Liver (tissue), 9 donors: ENCODE measurements around the gene NFE2L2. TPM values are rescaled to one million over a fixed set of nuclear protein-coding genes. Genes with fewer than 3 reads are reported as not detected.

ENCODE experiments used
- DNase-seq: peaks from one replicate; pipeline ENCODE4 v3.0.0-alpha.2; 2017; ENCODE audit warnings: low spot score
- H3K27ac ChIP-seq, 2 donors: one replicate each; pipeline ENCODE4 v1.7.0; 2013; ENCODE audit warnings: inconsistent platforms in 2 of 2, low read length in 2 of 2, control low read depth in 1 of 2, low read depth in 1 of 2, mild to moderate bottlenecking in 1 of 2
- H3K27me3 ChIP-seq, 4 donors: one replicate each; pipeline versions ENCODE4 v1.6.1 to v1.7.0; 2013; ENCODE audit warnings: low read length in 3 of 4, inconsistent platforms in 1 of 4, mild to moderate bottlenecking in 1 of 4, moderate library complexity in 1 of 4; ENCODE audit not compliant: control insufficient read depth in 4 of 4, insufficient read depth in 4 of 4
- H3K36me3 ChIP-seq, 4 donors: one replicate each; pipeline versions ENCODE4 v1.6.1 to v1.7.0; 2013; ENCODE audit warnings: low read length in 3 of 4, mild to moderate bottlenecking in 3 of 4, low read depth in 1 of 4, moderate library complexity in 1 of 4; ENCODE audit not compliant: control insufficient read depth in 4 of 4, insufficient read depth in 3 of 4
- H3K4me1 ChIP-seq, 4 donors: one replicate each; pipeline versions ENCODE4 v1.6.1 to v1.7.0; 2013; ENCODE audit warnings: low read length in 3 of 4, mild to moderate bottlenecking in 3 of 4, moderate library complexity in 1 of 4; ENCODE audit not compliant: control insufficient read depth in 4 of 4, insufficient read depth in 4 of 4
- H3K4me3 ChIP-seq, 3 donors: one replicate each; pipeline versions ENCODE4 v1.6.1 to v1.7.0; 2013; ENCODE audit warnings: low read length in 3 of 3, control low read depth in 1 of 3, low read depth in 1 of 3, mild to moderate bottlenecking in 1 of 3
- H3K9ac ChIP-seq, 2 donors: one replicate each; pipeline ENCODE4 v1.7.0; 2013; ENCODE audit warnings: low read length in 2 of 2, mild to moderate bottlenecking in 2 of 2, moderate library complexity in 2 of 2, control low read depth in 1 of 2, low read depth in 1 of 2
- H3K9me3 ChIP-seq, 4 donors: one replicate each; pipeline versions ENCODE4 v1.6.1 to v1.7.0; 2013; ENCODE audit warnings: low read length in 3 of 4; ENCODE audit not compliant: control insufficient read depth in 4 of 4
- EGR1 ChIP-seq, 2 donors: IDR thresholded peaks; 2 replicates each; pipeline ENCODE4 v1.6.1; 2016 to 2018; ENCODE audit warnings: antibody characterized with exemption in 2 of 2, low read depth in 2 of 2
- FOXA1 ChIP-seq: IDR thresholded peaks from 2 replicates; pipeline ENCODE4 v1.6.1; 2016; ENCODE audit warnings: antibody characterized with exemption
- GABPA ChIP-seq, 2 donors: IDR thresholded peaks in 1 of 2; conservative IDR thresholded peaks in 1 of 2; 2 replicates each; pipeline ENCODE4 v1.6.1; 2016; ENCODE audit warnings: antibody characterized with exemption in 2 of 2, mild to moderate bottlenecking in 1 of 2, moderate library complexity in 1 of 2
- HNF4G ChIP-seq: IDR thresholded peaks from 2 replicates; pipeline ENCODE4 v1.6.1; 2016; ENCODE audit warnings: antibody characterized with exemption
- JUND ChIP-seq, 2 donors: IDR thresholded peaks; 2 replicates each; pipeline ENCODE4 v1.6.1; 2016; ENCODE audit warnings: antibody characterized with exemption in 2 of 2
- RAD21 ChIP-seq, 2 donors: IDR thresholded peaks; 2 replicates each; pipeline ENCODE4 v1.6.1; 2016; ENCODE audit warnings: antibody characterized with exemption in 2 of 2, mild to moderate bottlenecking in 2 of 2
- REST ChIP-seq: IDR thresholded peaks from 2 replicates; pipeline ENCODE4 v1.6.1; 2016; ENCODE audit warnings: antibody characterized with exemption, mild to moderate bottlenecking
- RXRA ChIP-seq, 2 donors: IDR thresholded peaks; 2 replicates each; pipeline ENCODE4 v1.6.1; 2017 to 2018; ENCODE audit warnings: antibody characterized with exemption in 2 of 2, mild to moderate bottlenecking in 1 of 2
- SP1 ChIP-seq: IDR thresholded peaks from 2 replicates; pipeline ENCODE4 v1.6.1; 2018; ENCODE audit warnings: antibody characterized with exemption, mild to moderate bottlenecking
- YY1 ChIP-seq: IDR thresholded peaks from 2 replicates; pipeline ENCODE4 v1.6.1; 2016; ENCODE audit warnings: antibody characterized with exemption, mild to moderate bottlenecking
- WGBS: extraction: QIAGEN DNeasy Blood & Tissue Kit; methylation state at CpG from one replicate; pipeline ENCODE4 v1.1.7; 2013; 5-methylcytosine and 5-hydroxymethylcytosine counted together
- polyA plus RNA-seq, 2 donors: library from polyadenylated mRNA; stranded (reverse) in 1 of 2; unstranded in 1 of 2; fragments of 200-250 nt in 1 of 2; fragments of >200 nt in 1 of 2; fragmentation: Nextera tagmentation in 1 of 2; extraction: Ambion mirVana in 1 of 2; gene quantifications; one replicate each; pipeline versions ENCODE4 v1.2.1 to v1.2.3, GENCODE V29; 2013 to 2015
- total RNA-seq, 2 donors: library from RNA; depleted of rRNA; stranded (reverse); fragments of >200 nt; gene quantifications; one replicate each; pipeline ENCODE4 v1.2.3, GENCODE V29; 2014
- TF ChIP-seq, protein P1 (sequence below): IDR thresholded peaks from 2 replicates; pipeline ENCODE4 v1.6.1; 2016; ENCODE audit warnings: antibody characterized with exemption
- TF ChIP-seq, protein P2 (sequence below): fragments of 150-350 bp; IDR thresholded peaks from 2 replicates; pipeline ENCODE4 v1.5.1; 2017; ENCODE audit warnings: improper control_type of control experiment, low read depth, low read length; ENCODE audit not compliant: missing input control
- donor health status: healthy.
- donor health status: healthy.
- donor health status: healthy.
- donor health status: healthy.
- donor health status: healthy.

The NFE2L2 gene
- total and polyA plus RNA-seq, 4 donors: 22.5 to 31.0 (median 27.1) TPM

DNA sequence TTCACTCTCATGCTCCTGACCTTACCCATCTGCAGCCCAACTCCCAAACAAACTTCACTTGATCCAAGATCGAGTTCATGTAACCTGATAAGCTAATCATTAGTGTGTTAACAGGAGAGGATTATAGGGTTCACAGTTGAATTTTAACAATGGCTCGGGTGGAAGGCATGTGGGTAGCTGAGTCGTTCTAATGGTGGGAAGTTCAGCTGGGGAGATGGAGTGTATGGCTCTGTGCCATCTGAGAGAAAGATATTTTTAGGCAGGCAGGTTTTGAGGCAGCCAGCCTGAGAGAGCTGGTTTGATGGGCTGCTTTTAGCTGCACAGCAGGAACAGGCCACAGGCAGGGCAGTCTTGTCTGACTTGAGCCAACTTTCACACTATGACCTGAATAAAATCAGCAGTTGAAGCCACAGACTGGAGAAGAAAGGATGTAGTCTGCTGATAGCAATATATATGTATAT, 17.7 kb upstream of the NFE2L2 start (continued):
- TF ChIP-seq REST (peak; percentile 83), JUND (IDR thresholded peaks at IDR 0.05) (peak in 1 of 2 donors; percentile 78)
- TF ChIP-seq, protein P1, sequence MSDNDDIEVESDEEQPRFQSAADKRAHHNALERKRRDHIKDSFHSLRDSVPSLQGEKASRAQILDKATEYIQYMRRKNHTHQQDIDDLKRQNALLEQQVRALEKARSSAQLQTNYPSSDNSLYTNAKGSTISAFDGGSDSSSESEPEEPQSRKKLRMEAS: peak; percentile 82

DNA sequence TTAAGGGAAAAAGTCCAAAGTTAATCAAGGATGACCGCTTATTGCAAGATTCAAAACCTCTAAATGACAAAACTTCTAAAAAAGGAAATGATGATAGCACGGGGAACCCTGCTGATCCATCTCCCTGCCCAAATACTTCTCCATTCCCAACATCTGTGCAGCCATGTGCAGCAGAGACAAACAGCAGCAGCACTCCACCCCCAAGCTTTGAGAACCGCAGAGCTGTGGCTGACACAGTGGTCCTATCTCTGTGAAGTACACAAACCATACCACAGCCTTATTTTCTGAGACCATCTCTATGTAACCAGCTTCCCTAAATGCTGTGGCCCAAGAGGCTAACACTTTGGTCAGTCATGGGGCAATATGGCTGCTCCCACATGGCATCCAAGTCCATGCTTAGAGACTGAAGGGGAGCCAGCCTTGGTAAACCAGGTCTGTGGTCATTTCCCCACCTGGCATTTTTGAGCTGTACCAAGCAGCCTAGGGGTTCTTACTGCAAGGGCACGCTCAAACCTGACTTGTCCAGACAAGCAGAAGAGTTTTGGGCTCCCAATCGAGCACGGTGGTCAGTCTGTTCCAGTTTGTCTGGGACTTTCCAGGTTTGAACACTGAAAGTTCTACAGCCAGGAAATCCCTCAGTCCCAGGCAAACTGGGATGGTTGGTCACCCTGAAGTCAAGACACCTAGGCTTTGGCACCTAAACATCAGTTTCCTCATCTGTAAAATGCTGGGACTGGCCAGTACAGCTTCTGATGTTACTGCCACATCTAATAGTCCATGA, 17.1 kb upstream of the NFE2L2 start:
- WGBS: 78% methylated on average over 6 of the region's 6 CpGs

More for the DNA sequence above, 17.1 kb upstream of the NFE2L2 start:
- H3K4me3 ChIP-seq: no peak overlapping the region
- DNase-seq: no peak
- no peaks in the 10 kb centered on the region for H3K27me3 ChIP-seq
- peak overlapping the region; percentile 68 to 73 for H3K27ac ChIP-seq
- H3K9ac ChIP-seq: no peak overlapping the region
- no peak for TF ChIP-seq REST
- TF ChIP-seq, protein P1: no peak
- TF ChIP-seq FOXA1: no peak
- TF ChIP-seq YY1: no peak
- no peak for TF ChIP-seq SP1
- no peak for TF ChIP-seq RXRA (IDR thresholded peaks at IDR 0.05)
- TF ChIP-seq RAD21 (IDR thresholded peaks at IDR 0.05): no peak
- TF ChIP-seq HNF4G: no peak
- no peak for TF ChIP-seq EGR1 (IDR thresholded peaks at IDR 0.05; ENCODE audit: low read depth in 2 of 2)
- TF ChIP-seq JUND (IDR thresholded peaks at IDR 0.05): no peak
- TF ChIP-seq GABPA (IDR thresholded peaks at IDR 0.05 in 1 of 2, conservative IDR thresholded peaks at IDR 0.05 in 1 of 2): no peak
- TF ChIP-seq, protein P2, sequence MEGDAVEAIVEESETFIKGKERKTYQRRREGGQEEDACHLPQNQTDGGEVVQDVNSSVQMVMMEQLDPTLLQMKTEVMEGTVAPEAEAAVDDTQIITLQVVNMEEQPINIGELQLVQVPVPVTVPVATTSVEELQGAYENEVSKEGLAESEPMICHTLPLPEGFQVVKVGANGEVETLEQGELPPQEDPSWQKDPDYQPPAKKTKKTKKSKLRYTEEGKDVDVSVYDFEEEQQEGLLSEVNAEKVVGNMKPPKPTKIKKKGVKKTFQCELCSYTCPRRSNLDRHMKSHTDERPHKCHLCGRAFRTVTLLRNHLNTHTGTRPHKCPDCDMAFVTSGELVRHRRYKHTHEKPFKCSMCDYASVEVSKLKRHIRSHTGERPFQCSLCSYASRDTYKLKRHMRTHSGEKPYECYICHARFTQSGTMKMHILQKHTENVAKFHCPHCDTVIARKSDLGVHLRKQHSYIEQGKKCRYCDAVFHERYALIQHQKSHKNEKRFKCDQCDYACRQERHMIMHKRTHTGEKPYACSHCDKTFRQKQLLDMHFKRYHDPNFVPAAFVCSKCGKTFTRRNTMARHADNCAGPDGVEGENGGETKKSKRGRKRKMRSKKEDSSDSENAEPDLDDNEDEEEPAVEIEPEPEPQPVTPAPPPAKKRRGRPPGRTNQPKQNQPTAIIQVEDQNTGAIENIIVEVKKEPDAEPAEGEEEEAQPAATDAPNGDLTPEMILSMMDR: no peak
- H3K36me3 ChIP-seq: no peaks in the 10 kb centered on the region
- H3K4me1 ChIP-seq: peaks cover 2 to 21% (median 14%) of the 10 kb centered on the region in 4 donors
- no peaks in the 10 kb centered on the region for H3K9me3 ChIP-seq
